A673 (cell line): Measurements from ENCODE around the gene AGAP2. TPM values are rescaled to one million over a fixed set of nuclear protein-coding genes. Genes with fewer than 3 reads are reported as not detected.
"Not testable (repeated sequence)": the region's sequence is repeated elsewhere in the genome, so short reads cannot be mapped to it uniquely, and the experiment has no call there.

ENCODE experiments used
- BruUV-seq: library from RNA; stranded (reverse); fragments of 400-500 nt; replicated peaks from 2 replicates; lab custom pipeline; 2021; lab: Mats Ljungman, UMichigan
- CTCF ChIA-PET: fragments of 300-600 bp; sonication (Branson Sonifier 250); formaldehyde crosslinking; loops from one replicate; lab custom pipeline; 2022; ENCODE audit warnings: antibody characterized with exemption; lab: Charles Lee
- POLR2A ChIA-PET: fragments of 300-600 bp; sonication (Branson Sonifier 250); formaldehyde crosslinking; loops from one replicate; lab custom pipeline; 2022; ENCODE audit warnings: antibody characterized with exemption; ENCODE audit not compliant: low non-redundant PET; lab: Charles Lee
- DNase-seq: peaks from one replicate; pipeline ENCODE4 v3.0.0-alpha.2; 2015; ENCODE audit warnings: low spot score
- H3K27ac ChIP-seq: fragments of 200-600 bp; sonication (generic); 2 replicates; pipeline ENCODE4 v1.5.1; 2016; ENCODE audit warnings: mixed run types, low read depth, mild to moderate bottlenecking, mixed read lengths, antibody characterized with exemption, low read length; ENCODE audit not compliant: poor library complexity, severe bottlenecking
- H3K27me3 ChIP-seq: fragments of 200-600 bp; sonication (generic); replicated peaks from 2 replicates; pipeline ENCODE4 v1.6.1; 2017; ENCODE audit warnings: mixed run types, low read depth, mild to moderate bottlenecking, mixed read lengths, antibody characterized with exemption, low read length; ENCODE audit not compliant: insufficient read depth, poor library complexity
- H3K36me3 ChIP-seq: fragments of 200-600 bp; sonication (generic); 2 replicates; pipeline ENCODE4 v1.6.1; 2016; ENCODE audit warnings: mixed run types, mild to moderate bottlenecking, mixed read lengths, antibody characterized with exemption, low read length; ENCODE audit not compliant: insufficient read depth, poor library complexity, severe bottlenecking
- H3K4me1 ChIP-seq: fragments of 200-600 bp; sonication (generic); 2 replicates; pipeline ENCODE4 v1.6.1; 2017; ENCODE audit warnings: mixed run types, mild to moderate bottlenecking, mixed read lengths, antibody characterized with exemption, low read length; ENCODE audit not compliant: insufficient read depth, poor library complexity, severe bottlenecking
- H3K4me3 ChIP-seq: fragments of 200-600 bp; sonication (generic); 2 replicates; pipeline ENCODE4 v1.5.1; 2016; ENCODE audit warnings: low read depth, mixed run types, mild to moderate bottlenecking, mixed read lengths, low read length; ENCODE audit not compliant: poor library complexity, severe bottlenecking
- H3K9me3 ChIP-seq: fragments of 200-600 bp; sonication (generic); 2 replicates; pipeline ENCODE4 v1.6.1; 2016; ENCODE audit warnings: mixed run types, low read depth, mild to moderate bottlenecking, mixed read lengths, antibody characterized with exemption, low read length; ENCODE audit not compliant: poor library complexity, severe bottlenecking
- CTCF ChIP-seq: fragments of 300-800, 200-600 bp; sonication (generic); conservative IDR thresholded peaks from 2 replicates; pipeline ENCODE4 v1.5.1; 2017; ENCODE audit warnings: low read depth, mild to moderate bottlenecking, antibody characterized with exemption, low read length, moderate library complexity, mixed read lengths
- EZH2 ChIP-seq: fragments of 200-600 bp; sonication (generic); IDR thresholded peaks from 2 replicates; pipeline ENCODE4 v1.6.1; 2017; ENCODE audit warnings: borderline replicate concordance, low read depth, mild to moderate bottlenecking, mixed read lengths, antibody characterized with exemption, low read length; ENCODE audit not compliant: poor library complexity, severe bottlenecking
- intact Hi-C: fragments of 100-400 bp; cut with micrococcal nuclease; formaldehyde crosslinking; loops from one replicate; pipeline ENCODE4 v1.10.0; 2022; ENCODE audit not compliant: unreplicated experiment
- total RNA-seq: library from RNA; stranded (reverse); gene quantifications from 2 replicates; pipeline ENCODE4 v1.2.3, GENCODE V29; 2021

Gene AGAP2
- total RNA-seq, 1 experiment from 2014 or later = 4.0 TPM

GRCh38 chr12:57715786-57716185 is 22.8 kb downstream of the AGAP2 start:
- no peaks in the 10 kb centered on the region for H3K4me1 ChIP-seq
- no peaks in the 10 kb centered on the region for H3K9me3 ChIP-seq
- H3K36me3 ChIP-seq = peaks cover 15% of the 10 kb centered on the region
- POLR2A ChIA-PET = no interaction called here
- H3K27me3 ChIP-seq = no peaks in the 10 kb centered on the region
- H3K27ac ChIP-seq = no peak overlapping the region
- DNase-seq = no peak
- CTCF ChIA-PET = no interaction called here
- H3K4me3 ChIP-seq = no peak overlapping the region
- intact Hi-C loops = no loop called here
- no peak for TF ChIP-seq CTCF
- TF ChIP-seq EZH2 = no peak
- no TSS peak for BruUV-seq

- CTCF ChIA-PET, POLR2A ChIA-PET: not testable (repeated sequence)
- H3K36me3 ChIP-seq = peaks cover 15% of the 10 kb centered on the region
Measured at GRCh38 chr12:57715036-57715748, 23.4 kb downstream of the AGAP2 start.

GRCh38 chr12:57713209-57713608 is 25.3 kb downstream of the AGAP2 start:
- BruUV-seq = no TSS peak
- no peaks in the 10 kb centered on the region for H3K27me3 ChIP-seq
- no peak overlapping the region for H3K27ac ChIP-seq
- ChIA-PET CTCF (no interaction called here), POLR2A (no interaction called here)
- intact Hi-C loops = no loop called here
- no peaks in the 10 kb centered on the region for H3K4me1 ChIP-seq
- DNase-seq = no peak
- no peak for TF ChIP-seq EZH2
- TF ChIP-seq CTCF = no peak
- no peak overlapping the region for H3K4me3 ChIP-seq
- H3K9me3 ChIP-seq = no peaks in the 10 kb centered on the region
- peaks cover 4% of the 10 kb centered on the region for H3K36me3 ChIP-seq

More at GRCh38 chr12:57715036-57715748, 23.4 kb downstream of the AGAP2 start:
- H3K4me1 ChIP-seq, H3K9me3 ChIP-seq, BruUV-seq, intact Hi-C loops, H3K27me3 ChIP-seq, H3K4me3 ChIP-seq, DNase-seq, H3K27ac ChIP-seq: not testable (repeated sequence)

DNA sequence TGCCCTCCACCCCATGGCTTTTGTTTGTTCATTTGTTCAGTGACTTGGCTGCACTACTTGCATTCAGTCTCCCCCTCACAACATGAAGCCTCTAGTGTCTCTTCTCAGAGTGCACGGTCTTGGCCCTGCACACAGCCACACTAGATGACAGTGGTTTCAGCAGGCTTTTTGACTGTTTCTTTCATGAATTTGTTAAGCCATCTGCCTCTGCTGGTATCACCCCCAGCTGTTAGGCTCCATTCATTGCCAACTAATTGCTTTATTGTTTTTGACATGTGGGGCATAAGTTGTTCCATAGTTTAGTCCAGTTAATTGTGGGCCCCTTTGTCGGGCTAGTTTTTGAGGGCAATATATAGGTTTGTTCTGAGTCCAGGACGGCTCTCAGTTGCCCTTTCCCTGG is 25.8 kb downstream of the AGAP2 start:
- DNase-seq = no peak
- Histone ChIP-seq H3K27ac (no peak overlapping the region), H3K27me3 (no peaks in the 10 kb centered on the region), H3K9me3 (no peaks in the 10 kb centered on the region), H3K4me3 (no peak overlapping the region), H3K4me1 (no peaks in the 10 kb centered on the region), H3K36me3 (no peaks in the 10 kb centered on the region)
- POLR2A ChIA-PET = no interaction called here
- intact Hi-C loops = no loop called here
- BruUV-seq = no TSS peak
- CTCF ChIA-PET = no interaction called here
- TF ChIP-seq CTCF = no peak
- no peak for TF ChIP-seq EZH2
